MM.1S (cell line): ENCODE measurements around the gene SPATA25.

Source experiments
- EZH2 ChIP-seq: fragments of 300-600 bp; sonication (generic); optimal IDR thresholded peaks from 2 replicates; pipeline ENCODE3; 2017; ENCODE audit warnings: low read depth, mild to moderate bottlenecking, antibody characterized with exemption, low read length, mixed read lengths
- EZH2phosphoT487 ChIP-seq: fragments of 300-600 bp; sonication (generic); IDR thresholded peaks from 2 replicates; pipeline ENCODE4 v1.6.1; 2018; ENCODE audit warnings: antibody characterized with exemption, low read length
- TF ChIP-seq, protein P1 (sequence below): fragments of 300-600 bp; sonication (generic); IDR thresholded peaks from 2 replicates; pipeline ENCODE4 v1.5.1; 2016; ENCODE audit warnings: antibody characterized with exemption, low read length, mixed read lengths

DNA sequence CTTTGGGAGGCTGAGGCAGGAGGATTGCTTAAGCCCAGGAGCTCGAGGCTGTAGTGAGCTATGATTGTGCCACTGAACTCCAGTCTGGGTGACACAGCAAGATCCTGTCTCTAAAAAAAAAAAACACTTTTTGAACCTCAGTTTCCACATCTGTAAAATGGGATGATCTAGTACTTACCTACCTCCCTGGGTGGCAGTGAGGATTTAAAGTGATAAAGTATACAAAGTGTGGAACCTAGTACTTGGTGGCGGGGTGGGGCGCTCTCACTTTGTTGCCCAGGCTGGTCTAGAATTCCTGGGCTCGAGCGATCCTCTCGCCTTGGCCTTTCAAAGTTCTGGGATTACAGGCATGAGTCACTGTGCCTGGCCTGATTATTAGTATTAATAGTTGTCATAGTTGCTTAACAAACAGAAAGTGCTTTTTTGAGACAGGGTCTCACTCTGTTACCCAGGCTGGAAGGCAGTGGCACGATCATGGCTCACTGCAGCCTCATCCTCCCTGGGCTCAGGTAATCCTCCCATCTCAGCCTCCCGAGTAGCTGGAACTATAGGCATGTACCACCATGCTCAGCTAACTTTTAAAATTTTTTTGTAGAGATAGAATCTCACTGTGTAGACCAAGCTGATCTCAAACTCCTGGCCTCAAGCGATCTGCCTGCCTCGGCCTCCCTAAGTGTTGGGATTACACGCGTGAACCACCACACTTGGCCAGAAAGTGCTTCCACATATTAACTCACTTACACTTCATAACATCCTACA lies 31.5 kb upstream of the SPATA25 start:
- TF ChIP-seq EZH2phosphoT487, result no peak
- TF ChIP-seq, protein P1, sequence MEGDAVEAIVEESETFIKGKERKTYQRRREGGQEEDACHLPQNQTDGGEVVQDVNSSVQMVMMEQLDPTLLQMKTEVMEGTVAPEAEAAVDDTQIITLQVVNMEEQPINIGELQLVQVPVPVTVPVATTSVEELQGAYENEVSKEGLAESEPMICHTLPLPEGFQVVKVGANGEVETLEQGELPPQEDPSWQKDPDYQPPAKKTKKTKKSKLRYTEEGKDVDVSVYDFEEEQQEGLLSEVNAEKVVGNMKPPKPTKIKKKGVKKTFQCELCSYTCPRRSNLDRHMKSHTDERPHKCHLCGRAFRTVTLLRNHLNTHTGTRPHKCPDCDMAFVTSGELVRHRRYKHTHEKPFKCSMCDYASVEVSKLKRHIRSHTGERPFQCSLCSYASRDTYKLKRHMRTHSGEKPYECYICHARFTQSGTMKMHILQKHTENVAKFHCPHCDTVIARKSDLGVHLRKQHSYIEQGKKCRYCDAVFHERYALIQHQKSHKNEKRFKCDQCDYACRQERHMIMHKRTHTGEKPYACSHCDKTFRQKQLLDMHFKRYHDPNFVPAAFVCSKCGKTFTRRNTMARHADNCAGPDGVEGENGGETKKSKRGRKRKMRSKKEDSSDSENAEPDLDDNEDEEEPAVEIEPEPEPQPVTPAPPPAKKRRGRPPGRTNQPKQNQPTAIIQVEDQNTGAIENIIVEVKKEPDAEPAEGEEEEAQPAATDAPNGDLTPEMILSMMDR, result no peak
- no peak for TF ChIP-seq EZH2
